ENCODE data around the gene SECTM1. TPM values are rescaled to one million over a fixed set of nuclear protein-coding genes. Genes with fewer than 3 reads are reported as not detected.

The SECTM1 gene
- total RNA-seq, 2 experiments from 2014 or later: 0.92 to 0.94 TPM

GRCh38 chr17:82321947-82322466 lies 11.6 kb downstream of the SECTM1 start:
- ATAC-seq: no peak
- CTCF ChIA-PET: interaction anchor here (0.7 to 4.7 kb wide), 8 partner anchors 8 to 91 kb away, joined by 3 to 132 read pairs (median 10); no protein-coding TSS in a partner anchor
- no peaks in the 10 kb centered on the region for H3K27me3 Mint-ChIP-seq (ENCODE audit: low read depth)
- no peak overlapping the region for H3K27ac Mint-ChIP-seq
- DNase-seq: no peak
- H3K4me1 Mint-ChIP-seq (ENCODE audit: low read depth): peaks cover 28% of the 10 kb centered on the region
- H3K36me3 Mint-ChIP-seq (ENCODE audit: low read depth): no peaks in the 10 kb centered on the region
- H3K9me3 Mint-ChIP-seq (ENCODE audit: insufficient read depth): no peaks in the 10 kb centered on the region
- peak overlapping the region; percentile 34 for H3K4me3 Mint-ChIP-seq
- POLR2A ChIA-PET: interaction anchor here (0.8 to 2.2 kb wide), 3 partner anchors 16 to 24 kb away, joined by 7 to 9 read pairs (median 8); no protein-coding TSS in a partner anchor

- ChIA-PET CTCF (interaction anchor here (0.6 to 4.7 kb wide), 21 partner anchors 9 to 291 kb away, joined by 3 to 132 read pairs (median 4); partner anchors contain the start of gene SECTM1), POLR2A (interaction anchor here (0.8 to 2.2 kb wide), 5 partner anchors 16 to 24 kb away, joined by 3 to 9 read pairs (median 7); no protein-coding TSS in a partner anchor)
- H3K36me3 Mint-ChIP-seq (ENCODE audit: low read depth): peaks cover 6% of the 10 kb centered on the region
- ATAC-seq (peak; percentile 31), DNase-seq (peak; percentile 68)
- peak overlapping the region; percentile 64 for H3K4me3 Mint-ChIP-seq
- no peaks in the 10 kb centered on the region for H3K27me3 Mint-ChIP-seq (ENCODE audit: low read depth)
- H3K4me1 Mint-ChIP-seq (ENCODE audit: low read depth): peaks cover 28% of the 10 kb centered on the region
- H3K27ac Mint-ChIP-seq: peak overlapping the region; percentile 77
- H3K9me3 Mint-ChIP-seq (ENCODE audit: insufficient read depth): no peaks in the 10 kb centered on the region
These were observed 12.3 kb downstream of the SECTM1 start for GRCh38 chr17:82320956-82321927.

- peaks cover 32% of the 10 kb centered on the region for H3K4me1 Mint-ChIP-seq (ENCODE audit: low read depth)
- DNase-seq: no peak
- ChIA-PET POLR2A (interaction anchor here (1.0 to 2.2 kb wide), 2 partner anchors 18 to 22 kb away, joined by 7 to 9 read pairs; no protein-coding TSS in a partner anchor), CTCF (interaction anchor here (0.6 to 4.7 kb wide), 18 partner anchors 9 to 290 kb away, joined by 3 to 132 read pairs (median 4); partner anchors contain the start of gene SECTM1)
- H3K9me3 Mint-ChIP-seq (ENCODE audit: insufficient read depth): no peaks in the 10 kb centered on the region
- no peak overlapping the region for H3K27ac Mint-ChIP-seq
- H3K36me3 Mint-ChIP-seq (ENCODE audit: low read depth): peaks cover 14% of the 10 kb centered on the region
- no peak overlapping the region for H3K4me3 Mint-ChIP-seq
- ATAC-seq: no peak
- H3K27me3 Mint-ChIP-seq (ENCODE audit: low read depth): no peaks in the 10 kb centered on the region
These were observed 13.3 kb downstream of the SECTM1 start for GRCh38 chr17:82320140-82320840.

GRCh38 chr17:82319619-82320062 lies 13.9 kb downstream of the SECTM1 start:
- POLR2A ChIA-PET: no interaction called here
- ATAC-seq: no peak
- CTCF ChIA-PET: interaction anchor here (4.7 kb wide), 1 partner anchor 18 kb away, joined by 132 read pairs; no protein-coding TSS in a partner anchor
- no peak overlapping the region for H3K27ac Mint-ChIP-seq
- no peaks in the 10 kb centered on the region for H3K27me3 Mint-ChIP-seq (ENCODE audit: low read depth)
- no peak overlapping the region for H3K4me3 Mint-ChIP-seq
- H3K36me3 Mint-ChIP-seq (ENCODE audit: low read depth): peaks cover 16% of the 10 kb centered on the region
- H3K9me3 Mint-ChIP-seq (ENCODE audit: insufficient read depth): no peaks in the 10 kb centered on the region
- no peak for DNase-seq
- H3K4me1 Mint-ChIP-seq (ENCODE audit: low read depth): peaks cover 33% of the 10 kb centered on the region

GRCh38 chr17:82318772-82319606 lies 14.6 kb downstream of the SECTM1 start:
- POLR2A ChIA-PET: no interaction called here
- CTCF ChIA-PET: interaction anchor here (4.7 kb wide), 1 partner anchor 18 kb away, joined by 132 read pairs; no protein-coding TSS in a partner anchor
- no peak for DNase-seq
- Mint-ChIP-seq H3K4me3 (no peak overlapping the region), H3K9me3 (ENCODE audit: insufficient read depth) (no peaks in the 10 kb centered on the region), H3K27me3 (ENCODE audit: low read depth) (no peaks in the 10 kb centered on the region), H3K36me3 (ENCODE audit: low read depth) (peaks cover 22% of the 10 kb centered on the region), H3K27ac (no peak overlapping the region), H3K4me1 (ENCODE audit: low read depth) (peaks cover 35% of the 10 kb centered on the region)
- no peak for ATAC-seq

- ChIA-PET CTCF (interaction anchor here (1.3 to 2.7 kb wide), 4 partner anchors 13 to 82 kb away, joined by 7 to 93 read pairs (median 13); partner anchors contain the start of gene SECTM1), POLR2A (interaction anchor here (1.0 to 2.6 kb wide), 6 partner anchors 12 to 280 kb away, joined by 3 to 50 read pairs (median 7); partner anchors contain the start of genes CSNK1D and DCXR)
- Mint-ChIP-seq H3K27ac (no peak overlapping the region), H3K27me3 (ENCODE audit: low read depth) (no peaks in the 10 kb centered on the region), H3K4me3 (no peak overlapping the region), H3K36me3 (ENCODE audit: low read depth) (peaks cover 29% of the 10 kb centered on the region), H3K9me3 (ENCODE audit: insufficient read depth) (no peaks in the 10 kb centered on the region), H3K4me1 (ENCODE audit: low read depth) (peaks cover 37% of the 10 kb centered on the region)
- ATAC-seq (no peak), DNase-seq (no peak)
These were observed 15.4 kb downstream of the SECTM1 start for GRCh38 chr17:82318169-82318498.

GRCh38 chr17:82317394-82318168 lies 16.0 kb downstream of the SECTM1 start, which contains the start of gene CD7:
Gene CD7, minus strand, starts transcription at chr17:82317608. Its CDS starts 113 bp downstream, at chr17:82317495.
- peaks cover 31% of the 10 kb centered on the region for H3K36me3 Mint-ChIP-seq (ENCODE audit: low read depth)
- POLR2A ChIA-PET: interaction anchor here (1.0 to 2.6 kb wide), 9 partner anchors 12 to 447 kb away, joined by 3 to 50 read pairs (median 6); partner anchors contain the start of genes ARHGDIA, CSNK1D, DCXR and SLC16A3
- peaks cover 37% of the 10 kb centered on the region for H3K4me1 Mint-ChIP-seq (ENCODE audit: low read depth)
- H3K4me3 Mint-ChIP-seq: peak within 1 kb of the TSS; percentile 96
- DNase-seq (peak; percentile 88), ATAC-seq (peak; percentile 84)
- CTCF ChIA-PET: interaction anchor here (0.9 to 2.7 kb wide), 8 partner anchors 11 to 287 kb away, joined by 3 to 93 read pairs (median 6); partner anchors contain the start of gene SECTM1
- peak within 1 kb of the TSS; percentile 91 for H3K27ac Mint-ChIP-seq
- H3K27me3 Mint-ChIP-seq (ENCODE audit: low read depth): no peaks in the 10 kb centered on the region
- no peaks in the 10 kb centered on the region for H3K9me3 Mint-ChIP-seq (ENCODE audit: insufficient read depth)

- no peaks in the 10 kb centered on the region for H3K9me3 Mint-ChIP-seq (ENCODE audit: insufficient read depth)
- POLR2A ChIA-PET: interaction anchor here (0.8 to 2.6 kb wide), 9 partner anchors 11 to 446 kb away, joined by 3 to 50 read pairs (median 6); partner anchors contain the start of genes ARHGDIA, CSNK1D and SLC16A3
- H3K27me3 Mint-ChIP-seq (ENCODE audit: low read depth): no peaks in the 10 kb centered on the region
- peaks cover 32% of the 10 kb centered on the region for H3K4me1 Mint-ChIP-seq (ENCODE audit: low read depth)
- CTCF ChIA-PET: interaction anchor here (0.9 to 2.7 kb wide), 8 partner anchors 10 to 286 kb away, joined by 3 to 93 read pairs (median 6); partner anchors contain the start of gene SECTM1
- DNase-seq (no peak), ATAC-seq (peak; percentile 42)
- H3K4me3 Mint-ChIP-seq: peak overlapping the region; percentile 96
- peak overlapping the region; percentile 91 for H3K27ac Mint-ChIP-seq
- H3K36me3 Mint-ChIP-seq (ENCODE audit: low read depth): peaks cover 31% of the 10 kb centered on the region
These were observed 16.7 kb downstream of the SECTM1 start for GRCh38 chr17:82316651-82317393.

- Mint-ChIP-seq H3K4me3 (peak overlapping the region; percentile 96), H3K9me3 (ENCODE audit: insufficient read depth) (no peaks in the 10 kb centered on the region), H3K36me3 (ENCODE audit: low read depth) (peaks cover 31% of the 10 kb centered on the region), H3K4me1 (ENCODE audit: low read depth) (peaks cover 27% of the 10 kb centered on the region), H3K27me3 (ENCODE audit: low read depth) (no peaks in the 10 kb centered on the region), H3K27ac (peak overlapping the region; percentile 91)
- peak; percentile 37 for ATAC-seq
- POLR2A ChIA-PET: interaction anchor here (0.8 to 2.6 kb wide), 4 partner anchors 14 to 398 kb away, joined by 3 to 50 read pairs (median 20); no protein-coding TSS in a partner anchor
- peak; percentile 70 for DNase-seq
- CTCF ChIA-PET: interaction anchor here (2.1 to 2.7 kb wide), 2 partner anchors 15 to 80 kb away, joined by 18 to 93 read pairs; no protein-coding TSS in a partner anchor
These were observed 17.7 kb downstream of the SECTM1 start for GRCh38 chr17:82315703-82316358.

All from activated CD8-positive, alpha-beta T cell treated with anti-CD3 and anti-CD28 coated beads, Interleukin-2, amount 10 ng/mL, durations not matched to agents 7 days and 5 days (primary cell).